Caco-2 (cell line): ENCODE data around the gene BRD2. TPM values are rescaled to one million over a fixed set of nuclear protein-coding genes. Genes with fewer than 3 reads are reported as not detected.

Experiments used
- BruUV-seq: library from RNA; stranded (reverse); fragments of 400-500 nt; replicated peaks from 2 replicates; lab custom pipeline; 2021; lab: Mats Ljungman, UMichigan
- CTCF ChIA-PET: fragments of 300-600 bp; sonication (Branson Sonifier 250); formaldehyde crosslinking; loops from one replicate; lab custom pipeline; 2022; ENCODE audit warnings: antibody characterized with exemption; lab: Charles Lee
- POLR2A ChIA-PET: fragments of 300-600 bp; sonication (Branson Sonifier 250); formaldehyde crosslinking; loops from one replicate; lab custom pipeline; 2022; ENCODE audit warnings: antibody characterized with exemption; lab: Charles Lee
- DNase-seq, 2 experiments: peaks; one replicate each; pipeline versions ENCODE4 v3.0.0 to v3.0.0-alpha.2; 2020 to 2022
- H3K27me3 ChIP-seq: replicated peaks from 2 replicates; pipeline ENCODE4 v1.6.0; 2011; ENCODE audit warnings: low read length; ENCODE audit not compliant: control insufficient read depth, insufficient read depth
- H3K36me3 ChIP-seq: 2 replicates; pipeline ENCODE4 v1.5.1; 2011; ENCODE audit warnings: low read length; ENCODE audit not compliant: control insufficient read depth, insufficient read depth
- H3K4me1 ChIP-seq: fragments of 250-450 bp; sonication (Bioruptor Pico); 2 replicates; pipeline ENCODE4 v1.5.1; 2020; ENCODE audit warnings: mild to moderate bottlenecking
- H3K4me3 ChIP-seq: 2 replicates; pipeline ENCODE4 v1.5.1; 2011; ENCODE audit warnings: low read depth, mild to moderate bottlenecking, control low read depth, low read length
- H3K9me3 ChIP-seq: fragments of 250-450 bp; sonication (Bioruptor Pico); 2 replicates; pipeline ENCODE4 v1.5.1; 2020; ENCODE audit warnings: mild to moderate bottlenecking, moderate library complexity
- H3K27ac Mint-ChIP-seq: one replicate; pipeline ENCODE4 v1.8.0; 2022; ENCODE audit warnings: mixed read lengths; ENCODE audit not compliant: unreplicated experiment
- H3K27me3 Mint-ChIP-seq: one replicate; pipeline ENCODE4 v1.8.0; 2022; ENCODE audit warnings: mixed read lengths; ENCODE audit not compliant: insufficient read depth, unreplicated experiment
- H3K36me3 Mint-ChIP-seq: one replicate; pipeline ENCODE4 v1.8.0; 2022; ENCODE audit warnings: mild to moderate bottlenecking, mixed read lengths; ENCODE audit not compliant: insufficient read depth, unreplicated experiment
- H3K4me1 Mint-ChIP-seq: one replicate; pipeline ENCODE4 v1.8.0; 2022; ENCODE audit warnings: low read depth, mixed read lengths; ENCODE audit not compliant: unreplicated experiment
- H3K4me3 Mint-ChIP-seq: one replicate; pipeline ENCODE4 v1.8.0; 2022; ENCODE audit warnings: mild to moderate bottlenecking, moderate library complexity, mixed read lengths; ENCODE audit not compliant: unreplicated experiment
- H3K9me3 Mint-ChIP-seq: one replicate; pipeline ENCODE4 v1.8.0; 2022; ENCODE audit warnings: mixed read lengths; ENCODE audit not compliant: unreplicated experiment
- intact Hi-C: fragments of 100-400 bp; cut with micrococcal nuclease; formaldehyde crosslinking; loops from one replicate; pipeline ENCODE4 v1.10.0; 2022; ENCODE audit not compliant: unreplicated experiment
- total RNA-seq: library from RNA; stranded (reverse); gene quantifications from 2 replicates; pipeline ENCODE4 v1.2.3, GENCODE V29; 2022
- TF ChIP-seq, protein P1 (sequence below), 2 experiments: fragments of 200-600 bp in 1 of 2; IDR thresholded peaks; 1 replicate in 1 of 2; 2 replicates in 1 of 2; pipeline versions ENCODE4 v1.5.1 to v1.8.0; 2011 to 2022; ENCODE audit warnings: antibody characterized with exemption in 1 of 2, control low read depth in 1 of 2, inconsistent platforms in 1 of 2, low read depth in 1 of 2, low read length in 1 of 2, mild to moderate bottlenecking in 1 of 2, moderate library complexity in 1 of 2; ENCODE audit not compliant: insufficient read depth in 1 of 2, severe bottlenecking in 1 of 2, unreplicated experiment in 1 of 2

BRD2 gene
- total RNA-seq, 1 experiment from 2014 or later, result 200 TPM

GRCh38 chr6:32983493-32983848 lies 15.1 kb downstream of the BRD2 start:
- no peaks in the 10 kb centered on the region for H3K27me3 ChIP-seq
- H3K4me1 Mint-ChIP-seq, result peaks cover 13% of the 10 kb centered on the region
- ChIA-PET POLR2A (interaction anchor here (0.8 to 3.0 kb wide), 2 partner anchors 12 to 14 kb away, joined by 3 to 61 read pairs; no protein-coding TSS in a partner anchor), CTCF (interaction anchor here (0.8 to 3.3 kb wide), 6 partner anchors 12 to 265 kb away, joined by 3 to 46 read pairs (median 6); partner anchors contain the start of gene TAP2)
- H3K4me3 ChIP-seq, result no peak overlapping the region
- H3K9me3 ChIP-seq, result no peaks in the 10 kb centered on the region
- H3K9me3 Mint-ChIP-seq, result no peaks in the 10 kb centered on the region
- peaks cover 70% of the 10 kb centered on the region for H3K36me3 Mint-ChIP-seq
- DNase-seq, result no peak
- TF ChIP-seq, protein P1, sequence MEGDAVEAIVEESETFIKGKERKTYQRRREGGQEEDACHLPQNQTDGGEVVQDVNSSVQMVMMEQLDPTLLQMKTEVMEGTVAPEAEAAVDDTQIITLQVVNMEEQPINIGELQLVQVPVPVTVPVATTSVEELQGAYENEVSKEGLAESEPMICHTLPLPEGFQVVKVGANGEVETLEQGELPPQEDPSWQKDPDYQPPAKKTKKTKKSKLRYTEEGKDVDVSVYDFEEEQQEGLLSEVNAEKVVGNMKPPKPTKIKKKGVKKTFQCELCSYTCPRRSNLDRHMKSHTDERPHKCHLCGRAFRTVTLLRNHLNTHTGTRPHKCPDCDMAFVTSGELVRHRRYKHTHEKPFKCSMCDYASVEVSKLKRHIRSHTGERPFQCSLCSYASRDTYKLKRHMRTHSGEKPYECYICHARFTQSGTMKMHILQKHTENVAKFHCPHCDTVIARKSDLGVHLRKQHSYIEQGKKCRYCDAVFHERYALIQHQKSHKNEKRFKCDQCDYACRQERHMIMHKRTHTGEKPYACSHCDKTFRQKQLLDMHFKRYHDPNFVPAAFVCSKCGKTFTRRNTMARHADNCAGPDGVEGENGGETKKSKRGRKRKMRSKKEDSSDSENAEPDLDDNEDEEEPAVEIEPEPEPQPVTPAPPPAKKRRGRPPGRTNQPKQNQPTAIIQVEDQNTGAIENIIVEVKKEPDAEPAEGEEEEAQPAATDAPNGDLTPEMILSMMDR (IDR thresholded peaks at IDR 0.05; ENCODE audit: insufficient read depth in 1 of 2, low read depth in 1 of 2, low read length in 1 of 2, severe bottlenecking in 1 of 2, unreplicated experiment in 1 of 2), result no peak
- intact Hi-C loops, result no loop called here
- H3K36me3 ChIP-seq, result no peaks in the 10 kb centered on the region
- H3K4me3 Mint-ChIP-seq, result no peak overlapping the region
- no TSS peak for BruUV-seq
- peaks cover 20% of the 10 kb centered on the region for H3K4me1 ChIP-seq
- no peaks in the 10 kb centered on the region for H3K27me3 Mint-ChIP-seq
- peak overlapping the region; percentile 12 for H3K27ac Mint-ChIP-seq

GRCh38 chr6:32983964-32984621 lies 15.7 kb downstream of the BRD2 start:
- DNase-seq, result no peak
- intact Hi-C loops, result loop anchor here (1.0 to 2.0 kb wide), 3 partner anchors 31 to 99 kb away; partner anchors contain the start of gene HLA-DMA

More at GRCh38 chr6:32983964-32984621, 15.7 kb downstream of the BRD2 start:
- Mint-ChIP-seq H3K27ac (peak overlapping the region; percentile 12), H3K4me3 (peak overlapping the region; percentile 8), H3K27me3 (no peaks in the 10 kb centered on the region), H3K4me1 (peaks cover 13% of the 10 kb centered on the region), H3K9me3 (no peaks in the 10 kb centered on the region), H3K36me3 (peaks cover 64% of the 10 kb centered on the region)
- no TSS peak for BruUV-seq
- Histone ChIP-seq H3K9me3 (no peaks in the 10 kb centered on the region), H3K4me3 (no peak overlapping the region), H3K27me3 (no peaks in the 10 kb centered on the region), H3K4me1 (peaks cover 17% of the 10 kb centered on the region), H3K36me3 (no peaks in the 10 kb centered on the region)
- TF ChIP-seq, protein P1 (IDR thresholded peaks at IDR 0.05; ENCODE audit: insufficient read depth in 1 of 2, low read depth in 1 of 2, low read length in 1 of 2, severe bottlenecking in 1 of 2, unreplicated experiment in 1 of 2), result no peak
- ChIA-PET CTCF (interaction anchor here (0.5 to 3.3 kb wide), 24 partner anchors 9 to 853 kb away, joined by 3 to 51 read pairs (median 6); partner anchors contain the start of genes HLA-DMA, HLA-DPB1, HSD17B8 and TAP2), POLR2A (interaction anchor here (0.8 to 3.0 kb wide), 3 partner anchors 13 to 31 kb away, joined by 3 to 61 read pairs (median 3); partner anchors contain the start of gene HLA-DMA)
